T-helper 2 cell (primary cell): ENCODE results near the gene IGLL1.

ENCODE experiments used
- DNase-seq, 5 experiments: peaks; one replicate each; pipeline versions ENCODE4 v3.0.0 to v3.0.0-alpha.2; 2012 to 2022

The IGLL1 gene

GRCh38 chr22:23526596-23527316 lies 53.3 kb downstream of the IGLL1 start:
- DNase-seq: no peak

DNA sequence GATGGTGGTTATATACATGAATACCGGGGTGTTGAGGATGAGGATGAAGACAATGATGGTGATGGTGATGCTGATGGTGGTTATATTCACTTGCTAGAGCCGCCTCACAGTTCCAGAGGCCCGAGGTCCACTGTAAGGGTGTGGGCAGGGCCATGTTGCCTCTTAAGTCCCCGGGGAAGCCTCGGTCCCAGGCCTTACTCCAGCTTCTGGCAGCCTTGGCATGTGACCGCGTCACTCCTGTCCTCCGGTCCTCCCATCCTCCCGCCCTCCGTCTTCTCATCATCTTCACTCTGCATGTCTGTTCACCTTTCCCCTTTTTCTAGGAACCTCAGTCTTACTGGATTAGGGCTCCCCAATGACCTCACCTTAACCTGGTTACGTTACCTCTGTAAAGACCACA lies 54.6 kb downstream of the IGLL1 start:
- no peak for DNase-seq

GRCh38 chr22:23524226-23524625 lies 55.9 kb downstream of the IGLL1 start:
- no peak for DNase-seq

GRCh38 chr22:23523713-23524112 lies 56.4 kb downstream of the IGLL1 start:
- no peak for DNase-seq
